Prostate gland (tissue), 2 donors: Measurements from ENCODE around the gene TSHZ3.

Experiments used
- CTCF ChIP-seq, 4 experiments: fragments of 200-600 bp in 2 of 4; fragments of 450-650 bp in 2 of 4; sonication (generic) in 2 of 4; IDR thresholded peaks; 1 replicate in 3 of 4; 2 replicates in 1 of 4; pipeline ENCODE4 v1.5.1; 2016 to 2019; ENCODE audit warnings: antibody characterized with exemption in 4 of 4, mild to moderate bottlenecking in 2 of 4, moderate library complexity in 2 of 4
- POLR2A ChIP-seq: fragments of 450-650 bp; IDR thresholded peaks from one replicate; pipeline ENCODE4 v1.6.1; 2016; ENCODE audit warnings: antibody characterized with exemption, mild to moderate bottlenecking
- POLR2AphosphoS5 ChIP-seq: sonication (generic); formaldehyde crosslinking; IDR thresholded peaks from one replicate; pipeline ENCODE4 v1.6.1; 2017; ENCODE audit warnings: antibody characterized with exemption

GRCh38 chr19:31355665-31356289 lies 6.5 kb upstream of the TSHZ3 start:
- TF ChIP-seq CTCF (IDR thresholded peaks at IDR 0.05) (no peak), POLR2A (no peak), POLR2AphosphoS5 (no peak)
